RCC 7860 (cell line): ENCODE data around the gene ITGAX.

Experiments used
- DNase-seq: peaks from one replicate; pipeline ENCODE4 v3.0.0-alpha.2; 2015; ENCODE audit warnings: low spot score
- FAIRE-seq: peaks from 2 replicates; lab custom pipeline; 2012; peaks lifted over from hg19 to GRCh38; lab: Jason Lieb, UNC

Gene ITGAX

DNA sequence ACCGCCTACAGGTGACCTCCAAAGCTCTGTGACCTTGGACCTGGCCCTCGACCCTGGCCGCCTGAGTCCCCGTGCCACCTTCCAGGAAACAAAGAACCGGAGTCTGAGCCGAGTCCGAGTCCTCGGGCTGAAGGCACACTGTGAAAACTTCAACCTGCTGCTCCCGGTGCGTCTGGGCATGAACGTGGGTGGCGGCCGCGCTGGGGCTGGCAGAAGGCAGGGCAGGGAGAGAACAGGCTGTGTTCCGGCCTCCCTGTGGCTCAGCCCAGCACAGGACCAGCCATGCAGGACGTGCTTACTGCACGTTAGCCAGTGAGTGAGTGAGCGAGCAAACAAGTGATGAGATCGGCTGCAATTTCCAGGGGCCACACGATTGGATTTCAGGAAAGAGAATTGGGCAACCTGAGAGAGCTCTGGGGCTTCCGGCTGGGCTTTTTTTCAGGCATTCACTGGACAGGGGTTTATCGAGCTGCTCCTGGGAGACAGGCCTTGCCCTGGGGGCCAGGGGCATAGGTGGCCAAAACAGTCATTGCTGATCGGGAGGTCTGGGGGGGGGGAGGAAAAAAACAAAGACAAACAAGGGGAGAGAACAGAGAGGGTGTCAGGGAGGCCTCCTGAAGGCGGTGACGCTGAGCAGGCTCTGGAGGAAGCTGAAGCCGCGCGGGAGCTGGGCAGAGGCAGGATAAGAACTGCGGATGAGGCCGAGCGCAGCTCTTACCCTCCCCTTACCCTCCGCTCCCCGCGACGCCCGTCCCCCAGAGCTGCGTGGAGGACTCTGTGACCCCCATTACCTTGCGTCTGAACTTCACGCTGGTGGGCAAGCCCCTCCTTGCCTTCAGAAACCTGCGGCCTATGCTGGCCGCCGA, 16.9 kb downstream of the ITGAX start:
- FAIRE-seq (no peak), DNase-seq (no peak)

DNA sequence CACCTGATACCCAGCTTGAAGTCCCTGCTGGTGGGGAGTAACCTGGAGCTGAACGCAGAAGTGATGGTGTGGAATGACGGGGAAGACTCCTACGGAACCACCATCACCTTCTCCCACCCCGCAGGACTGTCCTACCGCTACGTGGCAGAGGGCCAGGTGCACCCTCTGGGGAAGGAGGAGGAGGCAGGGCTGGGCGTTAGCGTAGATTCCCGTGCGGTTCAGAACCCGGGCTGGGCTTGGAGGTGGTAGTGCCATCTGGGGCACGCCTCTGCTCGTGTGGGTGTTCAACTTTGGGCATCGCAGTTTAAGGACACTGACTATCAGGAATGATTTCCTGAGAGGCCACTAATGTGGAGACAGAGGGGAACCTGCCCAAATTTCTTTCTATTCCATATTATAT, 18.3 kb downstream of the ITGAX start:
- DNase-seq = no peak
- no peak for FAIRE-seq

DNA sequence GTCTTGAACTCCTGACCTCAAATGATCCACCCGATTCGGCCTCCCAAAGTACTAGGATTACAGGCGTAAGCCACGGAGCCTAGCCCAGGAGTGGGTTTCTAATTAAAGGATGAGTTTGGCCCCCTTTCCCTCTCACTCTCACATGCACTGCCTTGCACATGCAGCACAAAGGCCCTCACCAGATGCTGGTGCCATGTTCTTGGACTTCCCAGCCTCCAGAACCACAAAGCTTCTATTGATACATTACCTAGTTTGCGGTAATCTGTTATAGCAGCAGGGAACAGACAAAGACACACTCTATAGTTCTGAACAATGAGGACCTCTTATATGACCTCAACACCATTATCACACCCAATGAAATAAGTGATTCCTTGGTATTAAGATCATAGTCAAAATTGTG, 20.3 kb downstream of the ITGAX start:
- DNase-seq (no peak), FAIRE-seq (no peak)

DNA sequence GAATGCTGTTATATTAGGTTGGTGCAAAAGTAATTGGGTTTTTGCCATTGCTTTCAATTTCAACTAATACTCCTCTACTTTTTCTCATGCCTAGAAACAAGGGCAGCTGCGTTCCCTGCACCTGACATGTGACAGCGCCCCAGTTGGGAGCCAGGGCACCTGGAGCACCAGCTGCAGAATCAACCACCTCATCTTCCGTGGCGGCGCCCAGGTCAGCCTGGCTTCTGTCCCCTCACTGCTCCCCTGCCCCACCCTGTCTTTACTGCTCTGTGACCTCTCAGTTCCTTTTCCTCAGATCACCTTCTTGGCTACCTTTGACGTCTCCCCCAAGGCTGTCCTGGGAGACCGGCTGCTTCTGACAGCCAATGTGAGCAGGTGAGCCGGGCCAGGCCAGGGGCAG, 21.7 kb downstream of the ITGAX start:
- FAIRE-seq (no peak), DNase-seq (no peak)

DNA sequence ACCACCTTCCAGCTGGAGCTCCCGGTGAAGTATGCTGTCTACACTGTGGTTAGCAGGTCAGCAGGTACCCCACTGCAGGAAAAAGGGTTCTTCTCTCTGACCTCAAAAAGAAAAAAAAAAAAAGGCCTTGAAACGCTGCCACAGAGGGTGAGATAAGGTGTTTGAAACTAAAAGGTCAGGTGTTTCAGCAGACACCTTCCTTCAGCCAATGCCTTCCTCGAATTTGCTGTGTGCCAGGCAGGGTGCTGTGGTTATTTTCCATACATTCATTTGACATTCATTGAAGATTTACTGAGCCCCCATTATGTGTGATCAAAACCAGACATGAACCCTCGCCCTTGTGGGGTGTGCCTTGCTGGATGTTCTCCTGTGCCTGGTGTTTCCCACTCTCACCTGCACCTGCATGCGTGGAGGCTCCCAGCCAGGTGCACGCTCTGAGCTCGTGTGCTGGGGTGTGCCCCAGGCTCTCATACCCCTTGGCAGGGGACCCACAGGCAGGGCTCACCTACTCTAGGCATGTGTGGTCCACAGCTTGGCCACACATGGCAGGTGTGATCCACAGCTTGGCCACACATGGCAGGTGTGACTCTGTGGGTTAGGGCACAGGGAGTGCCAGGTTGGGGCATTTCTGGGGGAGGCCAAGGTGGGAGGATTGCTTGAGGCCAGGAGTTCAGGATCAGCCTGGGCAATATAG, 22.4 kb downstream of the ITGAX start:
- FAIRE-seq = no peak

DNA sequence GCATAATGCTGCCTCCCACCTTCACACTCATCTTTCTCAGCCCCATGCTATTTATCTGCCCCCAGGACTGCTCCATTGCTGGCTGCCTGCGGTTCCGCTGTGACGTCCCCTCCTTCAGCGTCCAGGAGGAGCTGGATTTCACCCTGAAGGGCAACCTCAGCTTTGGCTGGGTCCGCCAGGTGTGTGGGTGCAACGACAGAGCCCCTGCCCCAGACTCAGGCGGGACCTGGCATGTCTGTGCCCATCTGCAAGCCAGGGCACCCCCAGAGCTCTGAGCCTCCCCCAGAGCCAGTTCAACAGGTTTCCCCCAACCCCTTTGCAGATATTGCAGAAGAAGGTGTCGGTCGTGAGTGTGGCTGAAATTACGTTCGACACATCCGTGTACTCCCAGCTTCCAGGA, 25.2 kb downstream of the ITGAX start:
- no peak for FAIRE-seq
- DNase-seq = no peak

More for the DNA sequence above, 22.4 kb downstream of the ITGAX start:
- DNase-seq = no peak

DNA sequence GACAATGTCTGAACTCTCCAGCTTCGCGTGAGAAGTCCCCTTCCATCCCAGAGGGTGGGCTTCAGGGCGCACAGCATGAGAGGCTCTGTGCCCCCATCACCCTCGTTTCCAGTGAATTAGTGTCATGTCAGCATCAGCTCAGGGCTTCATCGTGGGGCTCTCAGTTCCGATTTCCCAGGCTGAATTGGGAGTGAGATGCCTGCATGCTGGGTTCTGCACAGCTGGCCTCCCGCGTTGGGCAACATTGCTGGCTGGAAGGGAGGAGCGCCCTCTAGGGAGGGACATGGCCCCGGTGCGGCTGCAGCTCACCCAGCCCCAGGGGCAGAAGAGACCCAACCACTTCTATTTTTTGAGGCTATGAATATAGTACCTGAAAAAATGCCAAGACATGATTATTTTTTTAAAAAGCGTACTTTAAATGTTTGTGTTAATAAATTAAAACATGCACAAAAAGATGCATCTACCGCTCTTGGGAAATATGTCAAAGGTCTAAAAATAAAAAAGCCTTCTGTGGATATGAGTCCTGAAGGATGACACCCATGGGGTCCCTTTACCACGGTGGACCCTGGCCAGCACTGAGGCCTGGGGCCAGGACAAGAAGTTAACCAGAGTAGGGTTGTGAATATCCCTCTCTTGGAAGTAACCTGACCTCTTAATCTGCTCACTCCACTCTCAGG, 27.6 kb downstream of the ITGAX start:
- FAIRE-seq = no peak
- no peak for DNase-seq

DNA sequence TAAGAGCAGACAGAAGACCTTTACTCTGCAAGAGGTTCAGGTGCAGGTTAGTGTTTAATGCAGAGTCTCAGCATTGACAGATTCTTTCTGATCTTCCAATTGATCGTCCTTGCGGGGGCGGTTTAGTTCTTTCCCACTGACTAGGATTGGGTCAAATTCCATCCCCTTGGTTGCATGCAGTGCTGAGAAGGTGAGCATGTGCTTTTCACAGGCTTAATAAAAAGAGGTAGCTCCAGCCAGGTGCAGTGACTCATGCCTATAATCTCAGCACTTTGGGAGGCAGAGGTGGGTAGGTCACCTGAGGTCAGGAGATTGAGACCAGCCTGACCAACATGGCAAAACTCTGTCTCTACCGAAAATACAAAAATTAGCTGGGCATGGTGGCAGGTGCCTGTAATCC, 30.7 kb downstream of the ITGAX start:
- DNase-seq = no peak
- no peak for FAIRE-seq

DNA sequence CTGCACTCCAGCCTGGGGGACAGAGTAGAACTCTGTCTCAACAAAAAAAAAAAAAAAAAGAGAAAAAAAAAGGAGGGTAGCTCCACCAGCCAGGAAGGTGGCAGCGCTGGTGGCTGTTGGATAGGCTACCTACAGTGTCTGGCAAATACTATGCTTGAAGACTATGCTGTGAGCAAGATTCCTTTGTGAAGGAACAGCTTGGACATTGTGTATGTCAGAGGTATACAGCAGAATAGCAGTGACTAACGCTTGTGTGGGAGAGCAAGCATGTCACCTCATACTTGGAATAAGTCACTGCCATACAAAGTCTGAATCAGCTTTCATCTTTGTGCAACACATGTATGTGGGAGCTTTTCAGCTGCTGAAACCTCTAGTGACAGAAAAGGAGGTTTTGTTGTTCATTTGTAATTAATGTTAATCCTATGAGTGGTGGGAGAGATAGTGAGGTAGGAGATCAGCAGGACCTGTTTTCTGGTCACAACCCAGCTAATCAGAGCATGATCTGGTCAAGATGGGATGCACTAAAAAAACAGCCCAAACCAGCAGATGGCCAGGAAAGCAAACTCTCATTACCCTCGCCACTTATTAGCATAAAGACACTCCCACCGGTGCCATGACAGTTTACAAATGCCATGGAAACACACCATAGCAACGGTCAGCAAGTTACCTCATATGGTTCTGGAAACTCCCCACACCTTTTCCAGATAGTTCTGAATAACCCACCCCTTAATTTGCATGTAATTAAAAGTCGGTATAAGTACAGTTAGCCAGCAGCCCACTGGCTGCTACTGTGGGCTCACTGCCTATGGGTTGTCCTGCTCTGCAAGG, 31.4 kb downstream of the ITGAX start:
- DNase-seq = peak; percentile 74
- no peak for FAIRE-seq

DNA sequence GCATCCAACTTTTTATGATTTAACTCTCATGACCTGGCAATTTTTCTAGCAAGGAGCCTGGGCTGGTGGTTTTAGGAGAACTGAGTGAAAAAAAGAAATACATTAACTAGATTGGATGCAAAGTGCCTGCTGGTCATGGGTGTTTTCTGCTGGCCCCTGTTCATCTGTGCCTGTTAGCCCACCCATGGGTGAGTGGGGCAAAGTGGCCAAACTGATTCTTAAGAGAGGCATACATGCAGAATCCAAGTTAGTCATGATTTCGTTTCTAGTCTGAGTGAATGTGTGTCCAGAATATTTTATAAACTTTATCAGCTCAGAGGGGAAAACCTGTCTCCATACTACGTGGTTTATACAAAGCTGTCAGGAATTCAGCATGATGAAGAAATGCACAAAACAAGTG, 33.6 kb downstream of the ITGAX start:
- DNase-seq (no peak), FAIRE-seq (no peak)

DNA sequence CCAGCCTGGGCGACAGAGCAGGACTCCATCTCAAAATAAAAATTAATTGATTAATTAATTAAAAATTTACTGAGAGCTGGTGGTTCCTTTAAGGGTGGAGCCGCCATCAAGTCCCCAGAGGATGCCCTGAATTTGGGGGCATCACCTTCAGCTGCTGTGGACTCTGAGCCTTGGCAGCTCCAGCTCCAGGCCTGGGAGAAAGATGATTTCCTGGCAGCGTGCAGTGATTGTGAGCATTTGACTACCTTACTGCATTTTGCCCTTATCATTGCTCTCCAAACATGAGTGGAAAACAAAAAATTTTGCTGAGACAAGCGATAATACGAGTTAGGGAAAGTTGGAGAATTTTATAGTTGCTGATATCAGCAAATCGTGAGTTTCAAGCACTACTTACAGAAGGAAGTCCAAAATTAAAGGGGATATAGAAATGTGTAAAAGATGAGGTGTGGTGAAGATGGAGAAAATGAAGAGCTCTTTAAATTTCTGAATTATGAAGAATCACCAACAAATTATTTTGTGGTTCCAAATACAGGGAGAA, 35.6 kb downstream of the ITGAX start:
- FAIRE-seq = no peak
- DNase-seq = no peak

DNA sequence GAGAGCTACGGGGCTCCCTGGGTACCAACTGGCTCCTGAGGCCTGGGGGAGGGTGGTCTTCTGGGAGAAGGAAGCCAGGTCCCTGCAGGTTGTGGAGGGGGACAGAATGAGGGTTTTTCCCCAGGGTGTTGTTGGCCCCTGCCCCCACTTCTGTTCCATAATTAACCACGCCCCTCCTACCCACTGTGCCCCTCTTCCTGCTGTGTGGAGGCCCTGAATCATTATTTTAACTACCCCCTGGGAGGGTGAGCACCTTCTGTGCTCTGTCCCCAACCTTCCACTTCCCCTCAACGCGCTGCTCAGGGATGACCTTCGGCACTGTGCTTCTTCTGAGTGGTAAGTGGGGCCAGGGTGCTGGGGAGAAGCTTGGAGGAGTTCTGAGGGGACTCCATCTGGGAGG, 38.1 kb downstream of the ITGAX start, which contains the start of gene ITGAD:
Gene ITGAD, plus strand, starts transcription at position 280 of the 400 bp plus-strand sequence. Its CDS starts 26 bp downstream, at position 306.
- DNase-seq (no peak), FAIRE-seq (no peak)

DNA sequence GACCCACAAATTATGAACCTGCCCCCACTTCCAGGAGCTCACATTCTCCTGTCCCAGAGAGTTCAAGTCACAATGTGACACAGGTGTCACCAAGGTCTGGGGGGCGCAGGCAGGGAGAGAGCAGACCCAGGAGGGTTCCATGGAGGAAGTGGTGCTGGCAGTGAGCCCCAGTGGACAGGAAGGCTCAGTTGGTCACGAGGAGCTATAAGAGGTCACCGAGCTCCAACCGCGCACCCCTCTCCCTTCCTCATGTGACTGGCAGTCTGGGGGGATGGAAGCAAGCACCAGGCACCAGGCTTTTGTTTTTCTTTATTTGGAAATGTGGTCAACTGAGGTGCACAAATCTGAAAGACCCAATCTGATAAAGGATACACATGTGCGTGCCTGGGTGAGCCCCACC, 40.7 kb downstream of the ITGAX start:
- no peak for FAIRE-seq

DNA sequence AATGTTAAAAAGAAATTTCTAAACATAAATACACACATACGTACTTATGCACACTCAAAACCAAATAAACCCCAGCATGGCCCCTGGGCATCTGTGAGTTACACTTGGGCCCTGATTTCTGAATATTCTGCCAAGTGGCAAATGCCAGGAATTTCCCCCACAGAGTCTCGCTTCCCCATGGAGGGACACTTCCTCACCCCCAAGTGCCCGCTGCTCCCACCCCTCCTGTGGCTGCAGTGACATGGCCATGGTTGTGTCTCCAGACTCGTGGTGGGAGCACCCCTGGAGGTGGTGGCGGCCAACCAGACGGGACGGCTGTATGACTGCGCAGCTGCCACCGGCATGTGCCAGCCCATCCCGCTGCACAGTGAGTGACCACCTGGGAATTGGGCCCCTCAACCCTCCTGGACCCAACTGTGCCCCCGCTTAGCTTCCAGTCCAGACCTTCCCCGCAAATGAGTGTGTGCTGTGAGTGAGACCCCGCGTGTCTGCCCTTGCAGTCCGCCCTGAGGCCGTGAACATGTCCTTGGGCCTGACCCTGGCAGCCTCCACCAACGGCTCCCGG, 42.2 kb downstream of the ITGAX start:
- no peak for DNase-seq
- FAIRE-seq = no peak

More for the DNA sequence above, 40.7 kb downstream of the ITGAX start:
- DNase-seq = no peak

DNA sequence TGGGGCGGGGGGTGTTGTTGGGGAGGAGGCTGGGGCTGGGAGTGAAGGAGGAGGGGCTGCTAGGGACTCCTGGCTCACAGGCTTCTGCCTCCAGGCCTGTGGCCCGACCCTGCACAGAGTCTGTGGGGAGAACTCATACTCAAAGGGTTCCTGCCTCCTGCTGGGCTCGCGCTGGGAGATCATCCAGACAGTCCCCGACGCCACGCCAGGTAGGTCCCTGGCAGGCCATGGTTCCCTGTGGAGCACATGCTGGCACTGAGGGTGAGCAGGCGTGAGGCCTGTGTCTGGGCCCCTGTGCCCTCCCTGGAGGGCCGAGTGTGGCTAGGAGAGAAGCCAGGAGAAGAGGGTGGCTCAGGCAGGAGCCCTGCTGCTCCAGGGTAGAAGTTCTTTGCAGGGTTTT, 42.7 kb downstream of the ITGAX start:
- DNase-seq (no peak), FAIRE-seq (no peak)

DNA sequence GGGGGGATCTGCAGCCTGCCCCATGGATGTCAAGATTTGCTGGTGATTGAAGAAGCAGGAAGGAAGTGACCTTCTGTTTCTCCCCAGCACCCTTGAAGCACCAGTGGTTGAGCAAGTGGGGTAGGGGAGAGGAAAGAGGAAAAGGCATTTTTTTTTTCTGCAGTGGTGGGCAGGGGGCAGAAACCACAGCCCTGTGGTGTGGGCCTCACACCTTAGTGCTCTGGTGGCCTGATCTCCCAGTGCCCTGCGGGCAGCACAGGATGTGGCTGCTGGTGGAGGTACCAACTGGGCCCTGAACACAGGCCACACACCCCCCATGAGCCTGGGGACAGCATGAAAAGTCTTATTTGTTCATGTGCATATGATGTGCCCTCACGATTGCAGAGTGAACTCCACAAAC, 45.2 kb downstream of the ITGAX start:
- FAIRE-seq = no peak
- no peak for DNase-seq

DNA sequence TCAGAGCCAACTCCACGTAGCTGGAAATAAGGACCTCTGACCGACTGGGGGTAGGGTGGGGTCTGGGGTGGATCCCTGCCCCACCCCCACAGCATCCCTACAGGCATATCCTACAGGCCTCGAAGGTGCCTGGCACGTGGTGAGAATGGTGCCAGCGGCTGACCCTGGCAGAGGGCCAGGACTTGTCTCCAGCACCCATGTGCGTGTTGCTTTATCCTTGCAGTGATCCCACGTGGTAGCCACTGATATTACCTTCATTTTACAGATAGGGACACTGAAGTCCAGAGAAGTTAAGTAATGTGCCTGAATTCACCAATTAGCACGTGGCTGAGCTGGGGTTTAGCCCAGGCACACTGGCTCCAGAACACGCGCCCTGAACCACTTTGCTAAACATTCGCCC, 46.5 kb downstream of the ITGAX start:
- DNase-seq = no peak
- FAIRE-seq = no peak

DNA sequence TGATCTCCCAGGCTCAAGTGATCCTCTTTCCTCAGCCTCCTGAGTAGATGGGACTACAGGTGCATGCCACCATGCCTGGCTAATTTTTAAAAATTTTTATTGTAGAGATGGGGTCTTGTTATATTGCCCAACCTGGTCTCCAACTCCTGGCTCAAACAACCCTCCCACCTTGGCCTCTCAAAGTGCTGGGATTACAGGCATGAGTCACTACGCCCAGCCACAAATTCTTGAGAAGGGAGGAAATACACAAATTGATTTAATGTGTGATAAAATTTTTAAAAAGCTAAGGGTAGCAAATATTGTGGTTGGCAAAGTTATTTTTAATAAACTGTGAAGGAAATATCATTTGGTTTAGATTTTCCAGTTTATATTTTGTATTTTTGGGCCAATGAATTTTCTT, 47.7 kb downstream of the ITGAX start:
- FAIRE-seq = peak; percentile 10
- no peak for DNase-seq

DNA sequence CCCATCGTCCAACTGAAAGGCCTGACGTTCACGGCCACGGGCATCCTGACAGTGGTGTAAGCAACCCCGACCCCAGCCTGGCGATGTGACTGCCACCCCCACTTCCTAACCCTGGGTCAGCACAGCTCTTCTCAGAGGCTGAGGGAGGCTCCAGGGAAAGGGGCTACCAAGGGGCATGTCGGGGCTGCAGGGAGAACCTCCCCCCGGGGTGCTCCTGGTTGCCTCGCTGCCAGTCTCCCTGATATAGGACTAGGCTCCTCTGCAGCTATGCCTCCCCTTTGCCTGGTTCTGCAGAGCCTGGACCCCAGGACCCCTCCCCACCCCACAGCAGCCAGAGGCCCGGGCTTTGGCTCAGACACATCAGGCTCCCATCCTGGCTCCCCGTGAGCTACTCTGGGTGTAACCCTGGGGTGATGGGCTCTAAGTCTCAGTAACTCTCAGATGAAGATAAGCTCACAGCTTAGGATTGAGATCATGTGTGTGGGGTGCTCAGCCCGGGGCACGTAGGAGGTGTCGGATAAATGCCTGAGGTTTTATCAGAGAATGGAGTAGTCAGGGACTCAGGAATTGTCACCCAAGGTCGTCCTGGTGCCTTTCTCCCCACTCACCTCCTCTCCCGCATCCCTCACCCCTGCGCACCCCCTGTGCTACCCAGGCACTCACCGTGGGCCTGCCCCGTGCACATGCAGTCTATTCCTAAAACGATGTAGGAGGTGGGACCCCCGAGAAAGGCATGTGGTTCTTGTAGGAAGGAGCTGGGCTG, 48.8 kb downstream of the ITGAX start:
- DNase-seq = no peak
- FAIRE-seq = no peak
